ENCODE measurements around the gene ZNF750.

The ZNF750 gene

GRCh38 chr17:82781894-82782274, 57.9 kb downstream of the ZNF750 start (continued):
- TF ChIP-seq BCL11B (tag by site-specific recombination; IDR thresholded peaks at IDR 0.05; ENCODE audit: low read depth) (no peak), HOXC10 (CRISPR knock-in tag; IDR thresholded peaks at IDR 0.05) (no peak), ZNF214 (tag by site-specific recombination; IDR thresholded peaks at IDR 0.05; ENCODE audit: borderline replicate concordance) (no peak), GLIS2 (tag by site-specific recombination; IDR thresholded peaks at IDR 0.05) (0 out of 2 replicates have a peak, but pooled peaks have one; percentile 22), ZNF398 (tag by site-specific recombination; IDR thresholded peaks at IDR 0.05) (no peak), ZFP69B (tag by site-specific recombination; IDR thresholded peaks at IDR 0.05) (no peak), ZNF174 (tag by site-specific recombination; IDR thresholded peaks at IDR 0.05) (no peak), ZNF223 (tag by site-specific recombination; IDR thresholded peaks at IDR 0.05) (no peak), FEZF1 (tag by site-specific recombination; IDR thresholded peaks at IDR 0.05) (no peak), HOXA7 (CRISPR knock-in tag; IDR thresholded peaks at IDR 0.05; ENCODE audit: borderline replicate concordance) (no peak), ZNF558 (tag by site-specific recombination; IDR thresholded peaks at IDR 0.05) (no peak), ATF2 (tag by site-specific recombination; IDR thresholded peaks at IDR 0.05; ENCODE audit: low read depth) (no peak), SCRT2 (tag by site-specific recombination; IDR thresholded peaks at IDR 0.05) (peak; percentile 78), ZNF2 (tag by site-specific recombination; IDR thresholded peaks at IDR 0.05) (peak; percentile 77; the same call in 1 of the 2 replicates), ZNF830 (tag by site-specific recombination; IDR thresholded peaks at IDR 0.05; ENCODE audit: low read depth) (no peak), ZNF155 (tag by site-specific recombination; IDR thresholded peaks at IDR 0.05) (no peak), HOXD13 (CRISPR knock-in tag; IDR thresholded peaks at IDR 0.05; ENCODE audit: borderline replicate concordance) (no peak), ZNF629 (tag by site-specific recombination; IDR thresholded peaks at IDR 0.05) (0 out of 2 replicates have a peak, but pooled peaks have one; percentile 15), ZNF585B (tag by site-specific recombination; IDR thresholded peaks at IDR 0.05) (no peak), ZNF302 (tag by site-specific recombination; IDR thresholded peaks at IDR 0.05; ENCODE audit: low read depth) (no peak), ZBTB10 (tag by site-specific recombination; IDR thresholded peaks at IDR 0.05) (no peak), ZNF658 (tag by site-specific recombination; IDR thresholded peaks at IDR 0.05) (no peak), ZNF23 (tag by site-specific recombination; IDR thresholded peaks at IDR 0.05; ENCODE audit: borderline replicate concordance) (no peak), ZNF341 (tag by site-specific recombination; IDR thresholded peaks at IDR 0.05; ENCODE audit: low read depth) (no peak), ZBTB21 (tag by site-specific recombination; IDR thresholded peaks at IDR 0.05) (no peak), ZSCAN16 (tag by site-specific recombination; IDR thresholded peaks at IDR 0.05) (no peak), ZNF24 (tag by site-specific recombination; IDR thresholded peaks at IDR 0.05) (no peak), ZNF660 (tag by site-specific recombination; IDR thresholded peaks at IDR 0.05) (peak; percentile 44; the same call in 1 of the 2 replicates), AEBP2 (tag by site-specific recombination; IDR thresholded peaks at IDR 0.05; ENCODE audit: borderline replicate concordance) (no peak), BCL6B (tag by site-specific recombination; IDR thresholded peaks at IDR 0.05) (no peak), ZNF837 (tag by site-specific recombination; IDR thresholded peaks at IDR 0.05) (no peak), SP2 (tag by site-specific recombination; IDR thresholded peaks at IDR 0.05) (no peak), ZNF48 (tag by site-specific recombination; IDR thresholded peaks at IDR 0.05) (no peak), ZNF248 (tag by site-specific recombination; IDR thresholded peaks at IDR 0.05) (no peak), ZNF501 (tag by site-specific recombination; IDR thresholded peaks at IDR 0.05) (peak; percentile 32; the same call in 1 of the 2 replicates)

All from HEK293 (cell line).